ENCODE results near the gene CELA2B.

GRCh38 chr1:15453734-15454133 is 22.2 kb upstream of the CELA2B start:
- TF ChIP-seq CTCF (IDR thresholded peaks at IDR 0.05; ENCODE audit: control extremely low read depth in 1 of 3, insufficient read depth in 1 of 3, low read depth in 1 of 3, low read length in 3 of 3) (no peak), TCF12 (IDR thresholded peaks at IDR 0.05; ENCODE audit: low read depth, low read length) (no peak), HDAC6 (IDR thresholded peaks at IDR 0.05; ENCODE audit: low read depth, low read length) (no peak), SAP30 (IDR thresholded peaks at IDR 0.05; ENCODE audit: insufficient read depth, insufficient replicate concordance, low read length) (no peak), RAD21 (IDR thresholded peaks at IDR 0.05 in 1 of 2, conservative IDR thresholded peaks at IDR 0.05 in 1 of 2; ENCODE audit: low read depth in 2 of 2, low read length in 2 of 2) (no peak), POLR2A (IDR thresholded peaks at IDR 0.05; ENCODE audit: control extremely low read depth in 1 of 2, low read depth in 2 of 2, low read length in 2 of 2) (no peak), ZNF274 (IDR thresholded peaks at IDR 0.05; ENCODE audit: borderline replicate concordance, extremely low read depth, low read length) (no peak), BRCA1 (IDR thresholded peaks at IDR 0.05; ENCODE audit: low read depth, low read length) (no peak), EZH2 (IDR thresholded peaks at IDR 0.05; ENCODE audit: low read depth, low read length, severe bottlenecking) (no peak)

All from H1 (cell line).